Common myeloid progenitor, CD34-positive (primary cell): ENCODE measurements around the gene SLAMF8.

Experiments
- CTCF ChIA-PET: fragments of 350-600 bp; sonication (Branson Sonifier 250); formaldehyde crosslinking; loops from one replicate; lab custom pipeline; 2021; ENCODE audit warnings: antibody characterized with exemption; lab: Charles Lee
- POLR2A ChIA-PET: fragments of 350-600 bp; sonication (Branson Sonifier 250); formaldehyde crosslinking; loops from one replicate; lab custom pipeline; 2021; ENCODE audit warnings: antibody characterized with exemption; lab: Charles Lee
- DNase-seq, 3 donors: peaks; one replicate each; pipeline versions ENCODE4 v3.0.0 to v3.0.0-alpha.2; 2013
- H3K27ac ChIP-seq, 2 experiments: 1 replicate in 1 of 2; 2 replicates in 1 of 2; pipeline ENCODE4 v1.7.0; 2013; ENCODE audit warnings: inconsistent platforms in 2 of 2, low read length in 2 of 2, mild to moderate bottlenecking in 2 of 2, low read depth in 1 of 2, moderate library complexity in 1 of 2; ENCODE audit not compliant: severe bottlenecking in 2 of 2, insufficient read depth in 1 of 2, poor library complexity in 1 of 2
- H3K27me3 ChIP-seq, 5 experiments: replicated peaks in 2 of 5; 1 replicate in 3 of 5; 2 replicates in 2 of 5; pipeline versions ENCODE4 v1.6.1 to v1.7.0; 2013; ENCODE audit warnings: low read length in 4 of 5, mild to moderate bottlenecking in 2 of 5, moderate library complexity in 2 of 5, inconsistent platforms in 1 of 5; ENCODE audit not compliant: insufficient read depth in 5 of 5, control insufficient read depth in 4 of 5
- H3K36me3 ChIP-seq, 4 experiments: 1 replicate in 2 of 4; 2 replicates in 2 of 4; pipeline versions ENCODE4 v1.6.1 to v1.7.0; 2013; ENCODE audit warnings: low read length in 3 of 4, control low read depth in 1 of 4, mild to moderate bottlenecking in 1 of 4; ENCODE audit not compliant: control insufficient read depth in 4 of 4, insufficient read depth in 4 of 4
- H3K4me1 ChIP-seq, 4 experiments: 1 replicate in 3 of 4; 2 replicates in 1 of 4; pipeline versions ENCODE4 v1.6.1 to v1.7.1; 2013; ENCODE audit warnings: low read length in 3 of 4, mild to moderate bottlenecking in 3 of 4, control low read depth in 1 of 4, inconsistent platforms in 1 of 4, moderate library complexity in 1 of 4; ENCODE audit not compliant: control insufficient read depth in 4 of 4, insufficient read depth in 4 of 4; ENCODE audit errors: control extremely low read depth in 1 of 4
- H3K4me3 ChIP-seq, 7 experiments: 1 replicate in 4 of 7; 2 replicates in 3 of 7; pipeline versions ENCODE4 v1.5.1 to v1.7.0; 2013; ENCODE audit warnings: mild to moderate bottlenecking in 7 of 7, low read length in 6 of 7, moderate library complexity in 6 of 7, inconsistent platforms in 2 of 7, low read depth in 2 of 7, control low read depth in 1 of 7; ENCODE audit not compliant: insufficient read depth in 4 of 7, control insufficient read depth in 1 of 7; ENCODE audit errors: extremely low read depth in 1 of 7
- H3K9me3 ChIP-seq, 5 experiments: 1 replicate in 4 of 5; 2 replicates in 1 of 5; pipeline versions ENCODE4 v1.6.1 to v1.7.1; 2013; ENCODE audit warnings: low read length in 4 of 5, mild to moderate bottlenecking in 2 of 5, inconsistent platforms in 1 of 5, low read depth in 1 of 5, moderate library complexity in 1 of 5; ENCODE audit not compliant: control insufficient read depth in 4 of 5, insufficient read depth in 2 of 5; ENCODE audit errors: control extremely low read depth in 1 of 5
- WGBS: methylation state at CpG from one replicate; pipeline ENCODE4 v1.1.5; 2013; ENCODE audit not compliant: insufficient coverage; 5-methylcytosine and 5-hydroxymethylcytosine counted together

SLAMF8 gene

GRCh38 chr1:159841749-159842148, 15.1 kb downstream of the SLAMF8 start:
- no peak for DNase-seq
- 100% methylated on average over 2 of the region's 2 CpGs for WGBS
- ChIA-PET CTCF (interaction anchor here (0.8 to 3.7 kb wide), 9 partner anchors 10 to 166 kb away, joined by 3 to 17 read pairs (median 9); no protein-coding TSS in a partner anchor), POLR2A (no interaction called here)
- Histone ChIP-seq H3K27ac (no peak overlapping the region), H3K4me3 (no peak overlapping the region), H3K27me3 (no peaks in the 10 kb centered on the region), H3K9me3 (no peaks in the 10 kb centered on the region), H3K4me1 (peaks cover 0 to 5% (median 0%) of the 10 kb centered on the region in 4 experiments), H3K36me3 (no peaks in the 10 kb centered on the region)

DNA sequence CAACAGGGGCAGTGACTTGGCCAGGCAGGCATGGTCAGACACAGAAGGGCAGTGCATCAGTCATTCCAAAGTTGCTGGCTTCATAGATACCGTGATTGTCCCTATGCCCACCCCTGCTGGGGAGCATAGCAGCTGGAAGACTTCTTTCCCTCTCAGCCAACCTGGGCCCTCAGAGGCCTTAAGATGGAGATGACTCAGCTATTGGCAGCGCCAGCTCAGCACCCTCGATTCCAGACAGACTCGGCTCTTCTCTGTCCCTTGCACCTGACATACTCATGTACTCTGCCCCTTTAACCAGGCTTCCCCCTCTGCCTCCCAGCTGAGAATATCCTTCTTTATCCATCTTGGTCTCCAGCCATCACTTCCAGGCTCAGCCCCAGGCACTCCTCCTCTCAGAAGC, 16.8 kb downstream of the SLAMF8 start:
- POLR2A ChIA-PET: no interaction called here
- WGBS: 70% methylated on average over 4 of the region's 4 CpGs
- DNase-seq: no peak
- Histone ChIP-seq H3K27ac (no peak overlapping the region), H3K36me3 (no peaks in the 10 kb centered on the region), H3K4me1 (peaks cover 0 to 2% (median 0%) of the 10 kb centered on the region in 4 experiments), H3K4me3 (no peak overlapping the region), H3K9me3 (no peaks in the 10 kb centered on the region), H3K27me3 (no peaks in the 10 kb centered on the region)
- CTCF ChIA-PET: interaction anchor here (1.0 to 2.4 kb wide), 5 partner anchors 9 to 49 kb away, joined by 3 to 8 read pairs (median 4); no protein-coding TSS in a partner anchor

DNA sequence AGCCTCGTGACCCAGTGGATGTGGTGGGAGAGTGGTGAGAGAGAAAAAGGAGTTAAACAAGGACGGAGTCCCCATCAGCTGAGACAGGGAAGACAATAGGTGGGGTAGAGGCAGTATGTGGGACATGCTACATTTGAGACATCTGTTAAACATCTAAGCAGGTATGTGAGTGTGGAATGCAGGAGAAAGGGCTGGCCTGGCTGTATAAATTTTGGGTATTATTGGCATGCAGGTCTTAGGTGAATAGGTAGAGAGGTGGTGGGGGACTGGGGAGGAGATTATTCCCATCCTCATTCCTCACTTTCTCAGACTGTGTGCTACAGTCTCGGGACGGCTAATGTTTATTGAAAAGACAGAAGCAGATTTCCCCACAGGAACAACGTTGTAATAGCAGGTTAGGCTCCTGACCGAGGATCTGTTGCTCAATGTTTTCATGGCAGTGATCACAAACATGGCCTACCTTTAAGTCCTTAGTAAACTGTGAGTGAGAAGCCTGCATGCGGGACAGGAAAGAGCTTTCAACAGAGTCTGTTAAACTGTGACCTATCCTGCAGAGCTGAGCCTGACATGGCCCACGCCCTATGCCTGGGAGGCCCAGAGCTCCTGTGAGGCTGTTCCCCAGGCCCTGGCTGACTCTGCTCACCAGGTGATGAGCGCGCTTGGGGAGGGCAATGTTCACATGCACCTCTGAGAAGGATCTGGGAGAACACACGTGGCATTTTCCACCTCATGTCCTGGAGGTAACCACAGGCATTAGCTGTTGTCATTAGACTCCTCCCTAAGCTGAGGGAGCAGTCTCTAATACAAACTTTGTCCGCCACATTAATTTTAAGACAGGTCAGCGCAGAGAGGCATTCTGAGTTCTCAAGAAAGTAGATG, 19.3 kb downstream of the SLAMF8 start:
- no peaks in the 10 kb centered on the region for H3K9me3 ChIP-seq
- no peak overlapping the region for H3K27ac ChIP-seq
- POLR2A ChIA-PET: no interaction called here
- no peak for DNase-seq
- H3K4me1 ChIP-seq: no peaks in the 10 kb centered on the region
- WGBS: 94% methylated on average over 12 of the region's 13 CpGs
- H3K36me3 ChIP-seq: no peaks in the 10 kb centered on the region
- no peaks in the 10 kb centered on the region for H3K27me3 ChIP-seq
- CTCF ChIA-PET: interaction anchor here (1.7 to 2.3 kb wide), 2 partner anchors 45 to 47 kb away, joined by 4 to 6 read pairs; no protein-coding TSS in a partner anchor
- H3K4me3 ChIP-seq: no peak overlapping the region

DNA sequence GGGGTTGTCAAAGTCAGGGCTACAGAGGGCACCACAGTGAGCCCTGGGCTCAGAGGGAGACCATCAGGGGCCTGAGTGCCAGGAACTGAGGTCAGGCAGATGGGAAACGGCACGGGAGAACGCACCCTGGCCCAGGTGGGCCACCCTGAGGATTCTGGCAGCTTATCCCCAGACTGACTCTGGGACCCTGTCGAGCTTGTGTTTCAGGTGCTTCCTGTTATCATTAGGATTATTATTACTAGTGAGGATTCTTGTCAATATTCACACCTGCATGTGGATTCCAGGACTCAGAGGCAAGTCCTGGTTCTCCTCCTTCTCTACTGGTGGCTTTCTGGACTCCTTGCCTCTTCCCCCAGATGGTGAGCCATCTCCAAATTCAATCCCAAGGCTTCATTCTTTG, 20.6 kb downstream of the SLAMF8 start:
- no peaks in the 10 kb centered on the region for H3K9me3 ChIP-seq
- no peak overlapping the region for H3K4me3 ChIP-seq
- H3K27me3 ChIP-seq: no peaks in the 10 kb centered on the region
- CTCF ChIA-PET: interaction anchor here (0.6 to 2.3 kb wide), 6 partner anchors 16 to 48 kb away, joined by 3 to 7 read pairs (median 3); no protein-coding TSS in a partner anchor
- no peaks in the 10 kb centered on the region for H3K4me1 ChIP-seq
- H3K27ac ChIP-seq: no peak overlapping the region
- no peak for DNase-seq
- no peaks in the 10 kb centered on the region for H3K36me3 ChIP-seq
- POLR2A ChIA-PET: no interaction called here
- whole genome bisulfite sequencing: 100% methylated on average over 3 of the region's 4 CpGs

DNA sequence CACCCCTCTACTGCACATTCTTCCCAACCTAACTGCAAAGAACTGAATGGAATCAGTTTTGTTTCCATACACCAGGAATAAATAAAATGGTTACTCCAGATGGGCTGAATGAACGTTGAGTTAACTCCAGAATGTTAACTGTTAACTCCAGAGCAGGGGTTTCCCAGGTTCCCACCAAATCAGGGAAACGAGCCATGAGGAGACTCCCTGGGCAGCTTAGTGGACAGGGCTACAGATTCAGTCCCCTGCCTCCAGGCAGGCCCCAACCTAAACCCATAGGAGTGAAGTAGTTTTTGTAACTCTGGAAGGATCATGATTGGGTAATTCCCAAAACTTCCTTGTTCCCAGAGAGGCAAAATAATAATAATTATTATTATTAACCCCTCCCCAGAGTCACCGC, 21.7 kb downstream of the SLAMF8 start:
- ChIA-PET POLR2A (no interaction called here), CTCF (interaction anchor here (0.9 to 1.4 kb wide), 5 partner anchors 17 to 44 kb away, joined by 3 to 7 read pairs (median 3); no protein-coding TSS in a partner anchor)
- H3K27ac ChIP-seq: no peak overlapping the region
- H3K4me1 ChIP-seq: peaks cover 0 to 2% (median under 1%) of the 10 kb centered on the region in 4 experiments
- no peak for DNase-seq
- no peaks in the 10 kb centered on the region for H3K36me3 ChIP-seq
- no peaks in the 10 kb centered on the region for H3K9me3 ChIP-seq
- 100% methylated on average over 2 of the region's 3 CpGs for WGBS
- no peaks in the 10 kb centered on the region for H3K27me3 ChIP-seq
- no peak overlapping the region for H3K4me3 ChIP-seq

DNA sequence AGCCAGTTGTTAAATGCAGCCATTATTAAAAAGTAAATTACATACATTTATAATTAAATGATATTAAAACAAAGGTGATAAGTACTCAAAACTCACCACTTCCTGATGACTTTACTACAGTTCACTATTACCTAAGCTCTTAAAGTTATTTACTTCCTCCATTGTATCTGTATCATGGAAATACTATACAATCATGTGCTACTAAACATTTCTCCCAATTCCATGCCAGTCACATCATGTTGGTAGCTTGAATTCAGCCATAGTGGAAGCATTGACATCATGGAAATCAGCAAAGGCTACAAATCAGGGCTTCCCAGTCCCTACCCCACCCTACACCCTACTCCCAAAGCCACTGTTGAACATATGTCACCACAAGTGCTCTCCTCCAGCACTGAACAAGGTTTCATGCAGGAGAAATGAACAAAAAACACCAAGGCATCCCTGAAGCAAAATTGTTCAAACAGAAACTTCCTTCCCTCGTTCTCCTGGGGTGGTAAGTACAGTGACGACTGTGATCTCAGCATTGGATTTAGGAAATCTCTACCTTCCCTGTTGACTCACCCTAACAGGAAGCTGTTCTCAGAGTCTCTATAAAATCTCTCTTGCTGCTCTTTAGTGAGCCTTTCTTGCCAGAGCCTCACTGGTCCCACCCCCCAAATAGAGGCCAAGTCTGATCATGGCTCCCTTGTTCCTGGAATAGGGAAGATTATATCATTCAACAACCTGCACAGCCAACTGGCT, 23.1 kb downstream of the SLAMF8 start:
- CTCF ChIA-PET: interaction anchor here (1.1 to 2.2 kb wide), 9 partner anchors 16 to 48 kb away, joined by 3 to 10 read pairs (median 3); partner anchors contain the start of gene FCRL6
- H3K9me3 ChIP-seq: no peaks in the 10 kb centered on the region
- DNase-seq: no peak
- no peak overlapping the region for H3K27ac ChIP-seq
- no peaks in the 10 kb centered on the region for H3K36me3 ChIP-seq
- H3K4me3 ChIP-seq: no peak overlapping the region
- WGBS: 40% methylated on average over 2 of the region's 2 CpGs
- POLR2A ChIA-PET: no interaction called here
- no peaks in the 10 kb centered on the region for H3K27me3 ChIP-seq
- peaks cover 0 to 14% (median 9%) of the 10 kb centered on the region in 4 experiments for H3K4me1 ChIP-seq
